PC-3 (cell line): ENCODE data around the gene EDRF1. TPM values are rescaled to one million over a fixed set of nuclear protein-coding genes. Genes with fewer than 3 reads are reported as not detected.

Experiments used
- ATAC-seq: fragments of 200-7000 bp; cut with Tn5 transposase; 2 replicates; pipeline ENCODE4 v1.9.1; 2020; ENCODE audit warnings: mild to moderate bottlenecking, moderate library complexity
- Bru-seq: library from RNA; stranded (reverse); fragments of 400-500 nt; gene quantifications from one replicate; lab custom pipeline; 2021; lab: Mats Ljungman, UMichigan
- BruChase-seq, 2 experiments: library from RNA; stranded (reverse); fragments of 400-500 nt; gene quantifications; one replicate each; lab custom pipeline; 2021; lab: Mats Ljungman, UMichigan
- BruUV-seq: library from RNA; stranded (reverse); fragments of 400-500 nt; replicated peaks from 2 replicates; lab custom pipeline; 2021; lab: Mats Ljungman, UMichigan
- CTCF ChIA-PET: fragments of 300-600 bp; sonication (Branson Sonifier 250); formaldehyde crosslinking; loops from one replicate; lab custom pipeline; 2022; ENCODE audit warnings: antibody characterized with exemption; lab: Charles Lee
- POLR2A ChIA-PET: fragments of 300-600 bp; sonication (Branson Sonifier 250); formaldehyde crosslinking; loops from one replicate; lab custom pipeline; 2022; ENCODE audit warnings: antibody characterized with exemption; ENCODE audit not compliant: unreplicated experiment; lab: Charles Lee
- DNase-seq: peaks from one replicate; pipeline ENCODE4 v3.0.0-alpha.2; 2015
- H2AFZ ChIP-seq: fragments of 300-600 bp; sonication (generic); 2 replicates; pipeline ENCODE4 v1.6.0; 2016; ENCODE audit warnings: antibody characterized with exemption, low read length
- H3F3A ChIP-seq: fragments of 300-600 bp; sonication (generic); one replicate; pipeline ENCODE4 v1.6.0; 2017; ENCODE audit warnings: antibody characterized with exemption, low read length, control low read depth, mild to moderate bottlenecking; ENCODE audit not compliant: unreplicated experiment
- H3K27ac ChIP-seq: fragments of 300-600 bp; sonication (generic); 2 replicates; pipeline ENCODE4 v1.5.1; 2016; ENCODE audit warnings: mild to moderate bottlenecking, low read length
- H3K27me3 ChIP-seq: fragments of 300-600 bp; sonication (generic); 2 replicates; pipeline ENCODE4 v1.6.1; 2016; ENCODE audit warnings: low read length, mixed read lengths
- H3K36me3 ChIP-seq: fragments of 300-600 bp; sonication (generic); 2 replicates; pipeline ENCODE4 v1.6.1; 2016; ENCODE audit warnings: low read depth, mixed run types, low read length, mixed read lengths
- H3K4me1 ChIP-seq: fragments of 300-600 bp; sonication (generic); 2 replicates; pipeline ENCODE4 v1.5.1; 2016; ENCODE audit warnings: low read length; ENCODE audit not compliant: insufficient read depth
- H3K4me2 ChIP-seq: fragments of 300-600 bp; sonication (generic); 2 replicates; pipeline ENCODE4 v1.6.0; 2016; ENCODE audit warnings: low read length
- H3K4me3 ChIP-seq: fragments of 300-600 bp; sonication (generic); 2 replicates; pipeline ENCODE4 v1.5.1; 2016; ENCODE audit warnings: mild to moderate bottlenecking, low read length, mixed read lengths
- H3K79me2 ChIP-seq: fragments of 300-600 bp; sonication (generic); 2 replicates; pipeline ENCODE4 v1.6.1; 2017; ENCODE audit warnings: low read length, mixed read lengths
- H3K9ac ChIP-seq: fragments of 300-600 bp; sonication (generic); 2 replicates; pipeline ENCODE4 v1.6.0; 2016; ENCODE audit warnings: mild to moderate bottlenecking, low read length
- H3K9me2 ChIP-seq: fragments of 300-600 bp; sonication (generic); replicated peaks from 2 replicates; pipeline ENCODE4 v1.6.1; 2016; ENCODE audit warnings: mixed run types, low read length, mixed read lengths
- H3K9me3 ChIP-seq: fragments of 300-600 bp; sonication (generic); 2 replicates; pipeline ENCODE4 v1.6.1; 2016; ENCODE audit warnings: low read length, mixed read lengths
- H4K20me1 ChIP-seq: fragments of 300-600 bp; sonication (generic); 2 replicates; pipeline ENCODE4 v1.6.1; 2016; ENCODE audit warnings: low read length, mixed read lengths
- CTCF ChIP-seq: fragments of 300-600 bp; sonication (generic); conservative IDR thresholded peaks from 2 replicates; pipeline ENCODE4 v1.5.1; 2017; ENCODE audit warnings: antibody characterized with exemption, low read depth, mild to moderate bottlenecking, low read length
- EZH2 ChIP-seq: fragments of 300-600 bp; sonication (generic); IDR thresholded peaks from one replicate; pipeline ENCODE4 v1.6.1; 2017; ENCODE audit warnings: antibody characterized with exemption, mild to moderate bottlenecking, low read length; ENCODE audit not compliant: unreplicated experiment
- EZH2phosphoT487 ChIP-seq: fragments of 300-600 bp; sonication (generic); IDR thresholded peaks from 2 replicates; pipeline ENCODE4 v1.6.1; 2018; ENCODE audit warnings: mild to moderate bottlenecking, antibody characterized with exemption, low read length, borderline replicate concordance
- intact Hi-C: fragments of 100-400 bp; cut with micrococcal nuclease; formaldehyde crosslinking; loops from 2 replicates; pipeline ENCODE4 v1.9.0; 2023
- long read RNA-seq: library from polyadenylated mRNA; unstranded; transcript quantifications from one replicate; pipeline ENCODE4 v2.0.0, GENCODE V29; 2021; ENCODE audit not compliant: unreplicated experiment
- total RNA-seq: library from RNA; depleted of rRNA; stranded (reverse); fragments of >200 nt; gene quantifications from 2 replicates; pipeline ENCODE4 v1.2.3, GENCODE V29; 2014; rRNA removed

Gene EDRF1
- 16.0 and 17.7 TPM in 2 replicates for total RNA-seq
- Bru-seq, nascent RNA = percentile 78 among the genes with signal in this experiment
- BruChase-seq, experiment 1, labeled RNA remaining after a 6-hour chase = percentile 68 among the genes with signal in this experiment
- percentile 76 among the genes with signal in this experiment for BruChase-seq, experiment 2, labeled RNA remaining after a 2-hour chase
- long read RNA-seq, full-length matches to known transcripts = 12 of 24 reads
- long read RNA-seq, partial matches to known transcripts = 4 of 24 reads
- long read RNA-seq, other reads (novel, unspliced or antisense) = 8 of 24 reads

- ChIA-PET CTCF (no interaction called here), POLR2A (interaction anchor here (0.6 kb wide), 1 partner anchor 45 kb away, joined by 5 read pairs; no protein-coding TSS in a partner anchor)
- H3K9me3 ChIP-seq = no peaks in the 10 kb centered on the region
- H3K9me2 ChIP-seq = no peaks in the 10 kb centered on the region
- peak; percentile 97 for DNase-seq
- ATAC-seq = peak; percentile 95
- peaks cover 30% of the 10 kb centered on the region for H3K79me2 ChIP-seq
- no peaks in the 10 kb centered on the region for H3K27me3 ChIP-seq
- H3K4me2 ChIP-seq = peak within 1 kb of the TSS; percentile 91
- intact Hi-C loops = loop anchor here (1.0 to 10.0 kb wide), 2 partner anchors 105 to 654 kb away; partner anchors contain the start of genes BCCIP and UROS
- no peaks in the 10 kb centered on the region for H3F3A ChIP-seq
- H3K36me3 ChIP-seq = peaks cover 32% of the 10 kb centered on the region
- H3K27ac ChIP-seq = peak within 1 kb of the TSS; percentile 52
- BruUV-seq = no TSS peak
- H3K9ac ChIP-seq = peak within 1 kb of the TSS; percentile 95
- TF ChIP-seq CTCF (no peak), EZH2phosphoT487 (no peak), EZH2 (no peak)
- peak within 1 kb of the TSS; percentile 94 for H3K4me3 ChIP-seq
- H4K20me1 ChIP-seq = no peaks in the 10 kb centered on the region
- peaks cover 15% of the 10 kb centered on the region for H3K4me1 ChIP-seq
- peak within 1 kb of the TSS; percentile 93 for H2AFZ ChIP-seq
Observed at GRCh38 chr10:125719173-125720001, at the start of gene EDRF1. Gene EDRF1 (plus strand): TSS chr10:125719709. CDS start chr10:125719808, 99 bp downstream.

- Histone ChIP-seq H3K27me3 (no peaks in the 10 kb centered on the region), H3K9me2 (no peaks in the 10 kb centered on the region), H2AFZ (no peak overlapping the region), H3F3A (no peaks in the 10 kb centered on the region), H3K4me2 (no peak overlapping the region), H3K36me3 (no peaks in the 10 kb centered on the region), H3K9me3 (no peaks in the 10 kb centered on the region), H3K4me3 (no peak overlapping the region), H3K4me1 (no peaks in the 10 kb centered on the region), H3K79me2 (no peaks in the 10 kb centered on the region), H3K9ac (no peak overlapping the region), H3K27ac (no peak overlapping the region), H4K20me1 (no peaks in the 10 kb centered on the region)
- ChIA-PET CTCF (no interaction called here), POLR2A (no interaction called here)
- ATAC-seq (no peak), DNase-seq (no peak)
- intact Hi-C loops = no loop called here
- TF ChIP-seq CTCF = no peak
- BruUV-seq = no TSS peak
Observed at GRCh38 chr10:125672884-125673283, 46.6 kb upstream of the EDRF1 start.

GRCh38 chr10:125679436-125679835, 40.1 kb upstream of the EDRF1 start:
- no peak overlapping the region for H3K4me3 ChIP-seq
- CTCF ChIA-PET = no interaction called here
- no peak overlapping the region for H2AFZ ChIP-seq
- TF ChIP-seq EZH2 (no peak), EZH2phosphoT487 (no peak), CTCF (no peak)
- H3K79me2 ChIP-seq = no peaks in the 10 kb centered on the region
- H3K9ac ChIP-seq = no peak overlapping the region
- no peaks in the 10 kb centered on the region for H4K20me1 ChIP-seq
- no peaks in the 10 kb centered on the region for H3K9me2 ChIP-seq
- H3K4me2 ChIP-seq = no peak overlapping the region
- ATAC-seq (no peak), DNase-seq (no peak)
- no peaks in the 10 kb centered on the region for H3K27me3 ChIP-seq
- no peak overlapping the region for H3K27ac ChIP-seq
- H3K4me1 ChIP-seq = no peaks in the 10 kb centered on the region
- no peaks in the 10 kb centered on the region for H3K36me3 ChIP-seq
- POLR2A ChIA-PET = no interaction called here
- no peaks in the 10 kb centered on the region for H3K9me3 ChIP-seq
- no peaks in the 10 kb centered on the region for H3F3A ChIP-seq
- intact Hi-C loops = no loop called here
- BruUV-seq = no TSS peak
